Calu3 (cell line): ENCODE measurements around the gene RTP4. TPM values are rescaled to one million over a fixed set of nuclear protein-coding genes. Genes with fewer than 3 reads are reported as not detected.

Source experiments
- BruUV-seq: library from RNA; stranded (reverse); fragments of 400-500 nt; replicated peaks from 2 replicates; lab custom pipeline; 2021; lab: Mats Ljungman, UMichigan
- CTCF ChIA-PET: fragments of 300-600 bp; sonication (Branson Sonifier 250); formaldehyde crosslinking; loops from one replicate; lab custom pipeline; 2022; ENCODE audit warnings: antibody characterized with exemption; lab: Charles Lee
- DNase-seq: peaks from one replicate; pipeline ENCODE4 v3.0.0; 2022
- H3K27ac Mint-ChIP-seq: one replicate; pipeline ENCODE4 v1.8.0; 2022; ENCODE audit warnings: mixed read lengths; ENCODE audit not compliant: unreplicated experiment
- H3K27me3 Mint-ChIP-seq: one replicate; pipeline ENCODE4 v1.8.0; 2022; ENCODE audit warnings: mixed read lengths; ENCODE audit not compliant: unreplicated experiment
- H3K36me3 Mint-ChIP-seq: one replicate; pipeline ENCODE4 v1.8.0; 2022; ENCODE audit warnings: mild to moderate bottlenecking, moderate library complexity, mixed read lengths; ENCODE audit not compliant: insufficient read depth, unreplicated experiment
- H3K4me1 Mint-ChIP-seq: one replicate; pipeline ENCODE4 v1.8.0; 2022; ENCODE audit warnings: mild to moderate bottlenecking, low read depth, mixed read lengths; ENCODE audit not compliant: unreplicated experiment
- H3K4me3 Mint-ChIP-seq: one replicate; pipeline ENCODE4 v1.8.0; 2022; ENCODE audit warnings: mild to moderate bottlenecking, low read depth, moderate library complexity, mixed read lengths; ENCODE audit not compliant: unreplicated experiment
- H3K9me3 Mint-ChIP-seq: one replicate; pipeline ENCODE4 v1.8.0; 2022; ENCODE audit warnings: low read depth, mixed read lengths; ENCODE audit not compliant: unreplicated experiment
- CTCF ChIP-seq: fragments of 200-600 bp; IDR thresholded peaks from one replicate; pipeline ENCODE4 v1.8.0; 2022; ENCODE audit warnings: antibody characterized with exemption; ENCODE audit not compliant: unreplicated experiment
- intact Hi-C: fragments of 100-400 bp; cut with micrococcal nuclease; formaldehyde crosslinking; loops from one replicate; pipeline ENCODE4 v1.10.0; 2022; ENCODE audit not compliant: unreplicated experiment
- total RNA-seq: library from RNA; stranded (reverse); gene quantifications from 2 replicates; pipeline ENCODE4 v1.2.3, GENCODE V29; 2022

The RTP4 gene
- total RNA-seq, 1 experiment from 2014 or later = 12.3 TPM

GRCh38 chr3:187377842-187378241 lies 9.7 kb downstream of the RTP4 start:
- CTCF ChIA-PET = no interaction called here
- Mint-ChIP-seq H3K27ac (no peak overlapping the region), H3K9me3 (peaks cover 3% of the 10 kb centered on the region), H3K4me1 (no peaks in the 10 kb centered on the region), H3K27me3 (no peaks in the 10 kb centered on the region), H3K36me3 (no peaks in the 10 kb centered on the region), H3K4me3 (no peak overlapping the region)
- no TSS peak for BruUV-seq
- DNase-seq = no peak
- intact Hi-C loops = no loop called here
- TF ChIP-seq CTCF = no peak

DNA sequence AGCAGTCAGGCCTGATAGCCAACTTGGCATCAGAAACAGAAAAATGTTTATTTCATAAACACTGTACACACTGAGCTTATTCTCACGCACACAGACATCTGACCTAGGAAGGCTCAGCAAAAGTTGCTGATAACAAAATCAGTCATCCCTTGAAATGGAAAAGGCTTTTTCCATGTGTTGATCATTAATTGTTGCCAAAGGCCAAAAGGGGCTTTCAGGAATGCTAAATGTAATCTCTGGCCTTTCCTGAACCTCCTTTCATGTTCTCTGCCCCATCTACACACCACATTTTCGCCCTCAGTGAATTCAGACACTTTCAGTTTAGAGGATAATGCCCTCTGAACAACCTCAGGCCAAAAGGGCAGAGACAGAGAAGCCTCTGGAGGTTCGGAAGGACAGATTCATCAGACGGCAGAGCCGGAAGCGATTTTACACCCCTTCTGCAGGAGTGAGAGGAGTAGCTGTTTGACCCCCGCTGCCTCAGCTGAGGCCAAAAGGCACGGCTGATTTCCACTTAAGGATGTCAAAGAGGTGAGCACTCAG lies 14.5 kb downstream of the RTP4 start:
- Mint-ChIP-seq H3K4me1 (peaks cover 13% of the 10 kb centered on the region), H3K27ac (no peak overlapping the region), H3K9me3 (peaks cover 3% of the 10 kb centered on the region), H3K36me3 (no peaks in the 10 kb centered on the region), H3K4me3 (no peak overlapping the region), H3K27me3 (no peaks in the 10 kb centered on the region)
- TF ChIP-seq CTCF = no peak
- DNase-seq = no peak
- no TSS peak for BruUV-seq
- CTCF ChIA-PET = no interaction called here
- intact Hi-C loops = no loop called here

GRCh38 chr3:187383246-187383645 lies 15.1 kb downstream of the RTP4 start:
- no TSS peak for BruUV-seq
- no peak for DNase-seq
- Mint-ChIP-seq H3K4me3 (no peak overlapping the region), H3K9me3 (peaks cover 3% of the 10 kb centered on the region), H3K36me3 (no peaks in the 10 kb centered on the region), H3K27me3 (no peaks in the 10 kb centered on the region), H3K4me1 (peaks cover 13% of the 10 kb centered on the region), H3K27ac (no peak overlapping the region)
- CTCF ChIA-PET = no interaction called here
- TF ChIP-seq CTCF = no peak
- intact Hi-C loops = no loop called here

DNA sequence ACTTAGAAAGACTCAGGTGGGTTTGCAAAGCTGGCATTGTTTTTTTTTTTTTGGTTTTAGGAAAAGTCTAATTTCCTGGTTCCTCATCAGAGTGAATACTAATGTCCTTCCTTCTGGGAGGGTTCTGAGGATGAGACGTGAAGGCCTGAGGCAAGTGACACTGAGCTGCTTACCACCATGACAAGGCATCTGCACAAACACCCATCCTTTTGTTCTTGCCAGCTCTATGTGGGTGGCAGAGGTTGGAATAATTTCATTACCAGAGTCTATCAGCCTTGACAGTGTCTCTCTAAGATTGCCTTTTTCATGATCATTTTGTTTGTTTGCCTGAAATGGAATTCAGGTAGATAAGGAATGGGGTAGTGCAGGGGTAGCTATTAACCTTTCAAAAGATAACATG lies 17.1 kb downstream of the RTP4 start:
- Mint-ChIP-seq H3K4me1 (peaks cover 13% of the 10 kb centered on the region), H3K27me3 (no peaks in the 10 kb centered on the region), H3K27ac (no peak overlapping the region), H3K4me3 (no peak overlapping the region), H3K9me3 (peaks cover 3% of the 10 kb centered on the region), H3K36me3 (no peaks in the 10 kb centered on the region)
- TF ChIP-seq CTCF = no peak
- intact Hi-C loops = no loop called here
- no TSS peak for BruUV-seq
- DNase-seq = no peak
- CTCF ChIA-PET = interaction anchor here (0.7 kb wide), 1 partner anchor 16 kb away, joined by 4 read pairs; no protein-coding TSS in a partner anchor
